AG04449 (cell line): ENCODE data around the gene DLGAP1.

Experiments used
- CTCF ChIA-PET: fragments of 350-600 bp; formaldehyde crosslinking; extraction: SDS; loops from one replicate; lab custom pipeline; 2021; ENCODE audit warnings: antibody characterized with exemption; lab: Yijun Ruan, JAX
- POLR2A ChIA-PET: fragments of 400-600, 350-600 bp; formaldehyde crosslinking; extraction: SDS; loops from one replicate; lab custom pipeline; 2020; ENCODE audit warnings: antibody characterized with exemption, inconsistent platforms; lab: Yijun Ruan, JAX
- DNase-seq: peaks from one replicate; pipeline ENCODE4 v3.0.0-alpha.2; 2010; ENCODE audit warnings: low read depth, low spot score
- H3K4me3 ChIP-seq: 2 replicates; pipeline ENCODE4 v1.5.1; 2011; ENCODE audit warnings: low read depth, mild to moderate bottlenecking, control low read depth, low read length
- TF ChIP-seq, protein P1 (sequence below): IDR thresholded peaks from one replicate; pipeline ENCODE4 v1.5.1; 2011; ENCODE audit warnings: mild to moderate bottlenecking, moderate library complexity, low read length, control low read depth, inconsistent platforms; ENCODE audit not compliant: insufficient read depth; ENCODE audit errors: missing control alignments

DLGAP1 gene

DNA sequence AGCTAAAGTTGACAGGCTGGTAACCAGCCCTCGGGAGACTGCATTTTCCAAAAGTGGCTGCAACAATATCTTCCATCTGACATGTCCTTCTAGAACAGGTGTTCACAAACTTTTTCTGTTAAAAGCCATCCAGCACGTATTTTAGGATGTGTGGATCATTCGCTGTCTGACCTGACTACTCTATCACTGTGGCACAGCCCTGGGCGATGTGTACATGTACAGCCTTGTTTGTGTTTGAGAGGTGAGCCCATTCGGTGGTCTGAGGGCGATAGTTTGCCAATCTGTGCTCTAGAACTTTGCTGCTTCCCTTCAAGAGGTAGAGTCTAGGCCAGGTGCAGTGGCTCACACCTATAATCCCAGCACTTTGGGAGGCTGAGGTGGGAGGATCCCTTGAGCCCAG lies 839.0 kb downstream of the DLGAP1 start:
- ChIA-PET POLR2A (no interaction called here), CTCF (interaction anchor here (1.0 kb wide), 1 partner anchor 50 kb away, joined by 5 read pairs; no protein-coding TSS in a partner anchor)
- no peak overlapping the region for H3K4me3 ChIP-seq
- no peak for DNase-seq
- TF ChIP-seq, protein P1, sequence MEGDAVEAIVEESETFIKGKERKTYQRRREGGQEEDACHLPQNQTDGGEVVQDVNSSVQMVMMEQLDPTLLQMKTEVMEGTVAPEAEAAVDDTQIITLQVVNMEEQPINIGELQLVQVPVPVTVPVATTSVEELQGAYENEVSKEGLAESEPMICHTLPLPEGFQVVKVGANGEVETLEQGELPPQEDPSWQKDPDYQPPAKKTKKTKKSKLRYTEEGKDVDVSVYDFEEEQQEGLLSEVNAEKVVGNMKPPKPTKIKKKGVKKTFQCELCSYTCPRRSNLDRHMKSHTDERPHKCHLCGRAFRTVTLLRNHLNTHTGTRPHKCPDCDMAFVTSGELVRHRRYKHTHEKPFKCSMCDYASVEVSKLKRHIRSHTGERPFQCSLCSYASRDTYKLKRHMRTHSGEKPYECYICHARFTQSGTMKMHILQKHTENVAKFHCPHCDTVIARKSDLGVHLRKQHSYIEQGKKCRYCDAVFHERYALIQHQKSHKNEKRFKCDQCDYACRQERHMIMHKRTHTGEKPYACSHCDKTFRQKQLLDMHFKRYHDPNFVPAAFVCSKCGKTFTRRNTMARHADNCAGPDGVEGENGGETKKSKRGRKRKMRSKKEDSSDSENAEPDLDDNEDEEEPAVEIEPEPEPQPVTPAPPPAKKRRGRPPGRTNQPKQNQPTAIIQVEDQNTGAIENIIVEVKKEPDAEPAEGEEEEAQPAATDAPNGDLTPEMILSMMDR = no peak

DNA sequence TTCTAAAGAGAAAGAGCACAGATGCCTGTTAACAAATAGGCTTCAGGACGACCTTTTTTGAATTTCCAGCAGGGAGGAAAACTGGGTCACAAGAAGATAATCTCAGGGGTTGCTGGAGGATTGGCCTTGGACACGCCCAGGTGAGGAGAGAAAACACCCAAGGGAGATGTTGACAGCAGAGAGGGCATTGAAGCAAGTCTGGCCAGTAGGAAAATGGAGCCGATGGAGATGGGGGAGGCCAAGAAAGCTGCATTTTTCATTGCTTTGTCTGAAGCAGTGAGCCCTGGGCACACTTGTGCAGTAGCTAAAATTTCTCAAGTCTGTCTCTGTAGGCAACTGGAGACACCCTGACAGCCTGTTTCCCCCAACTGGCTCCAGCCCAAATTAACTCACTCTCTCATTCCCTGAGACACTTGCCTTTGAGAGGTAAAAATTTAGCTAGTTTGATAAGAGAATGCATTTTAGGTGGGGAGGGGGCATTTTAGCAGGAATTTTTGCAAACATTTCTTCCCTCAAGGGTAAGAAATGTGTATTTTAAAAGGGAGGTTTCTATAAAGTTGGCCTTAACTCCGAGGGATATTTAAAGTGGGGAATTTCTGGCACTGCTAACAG lies 839.6 kb downstream of the DLGAP1 start:
- H3K4me3 ChIP-seq = no peak overlapping the region
- TF ChIP-seq, protein P1 = no peak
- CTCF ChIA-PET = interaction anchor here (0.6 to 1.0 kb wide), 2 partner anchors 51 to 380 kb away, joined by 3 to 5 read pairs; no protein-coding TSS in a partner anchor
- no peak for DNase-seq
- POLR2A ChIA-PET = no interaction called here

DNA sequence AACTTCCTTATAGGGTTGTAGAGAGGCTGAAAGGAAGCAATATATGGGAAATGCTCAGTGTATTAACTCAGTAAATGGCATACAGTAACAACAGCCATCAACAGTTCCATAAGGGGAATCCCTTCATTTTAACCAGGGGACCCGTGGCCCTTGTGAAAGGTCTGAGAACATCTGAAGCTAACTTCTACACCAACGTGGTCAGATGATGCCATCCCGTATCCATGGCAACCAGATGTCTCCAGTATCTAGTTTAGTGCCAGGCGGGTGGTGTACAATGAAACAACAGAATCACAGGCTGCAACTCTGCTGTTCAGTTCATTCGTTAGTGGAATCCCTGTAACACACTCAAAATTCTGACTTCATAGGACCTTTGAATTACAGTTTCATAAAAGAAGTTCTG lies 842.8 kb downstream of the DLGAP1 start:
- H3K4me3 ChIP-seq = no peak overlapping the region
- ChIA-PET POLR2A (interaction anchor here (1.6 kb wide), 1 partner anchor 12 kb away, joined by 6 read pairs; no protein-coding TSS in a partner anchor), CTCF (interaction anchor here (1.1 to 1.6 kb wide), 3 partner anchors 9 to 54 kb away, joined by 4 to 10 read pairs (median 4); no protein-coding TSS in a partner anchor)
- TF ChIP-seq, protein P1 = no peak
- DNase-seq = no peak

DNA sequence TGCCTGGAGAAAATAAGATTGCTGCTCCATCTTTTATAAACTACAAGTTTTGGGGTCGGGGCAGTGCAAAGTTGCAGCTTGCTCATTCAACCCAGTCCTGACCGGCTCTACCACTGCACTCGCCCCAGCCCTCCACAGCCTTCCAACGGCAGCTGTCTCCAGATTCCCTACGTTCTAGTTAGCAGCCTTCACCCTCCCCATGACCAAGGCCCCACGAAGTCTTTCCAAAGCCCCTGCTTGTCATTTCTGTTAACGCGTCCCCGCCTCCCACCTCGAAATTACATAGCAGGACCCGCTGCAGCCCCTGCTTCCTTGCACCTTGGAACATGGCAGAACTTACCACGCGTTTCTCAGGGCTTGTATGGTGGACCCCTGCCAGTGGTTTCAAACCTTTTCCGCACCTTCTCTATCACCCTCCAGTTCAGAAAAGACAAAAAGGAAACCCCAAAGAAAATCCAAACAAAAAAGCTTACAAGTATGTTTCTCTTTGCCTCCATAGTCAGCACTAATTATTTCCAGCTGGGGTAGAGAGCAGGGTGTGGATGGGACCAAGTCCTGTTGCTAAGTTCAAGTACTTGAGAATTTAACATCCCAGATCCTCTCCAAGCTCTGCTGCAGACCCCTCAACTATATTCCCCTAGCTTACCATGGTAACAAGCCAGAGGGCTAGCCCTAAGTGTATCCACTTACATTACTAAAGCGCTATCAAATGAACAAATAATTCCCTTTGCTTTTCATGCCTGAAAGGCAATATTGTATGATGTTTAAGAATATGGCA lies 843.6 kb downstream of the DLGAP1 start:
- DNase-seq = no peak
- TF ChIP-seq, protein P1 = no peak
- CTCF ChIA-PET = interaction anchor here (1.2 to 1.6 kb wide), 2 partner anchors 17 to 55 kb away, joined by 4 to 10 read pairs; no protein-coding TSS in a partner anchor
- POLR2A ChIA-PET = interaction anchor here (1.6 kb wide), 1 partner anchor 12 kb away, joined by 6 read pairs; no protein-coding TSS in a partner anchor
- H3K4me3 ChIP-seq = no peak overlapping the region

DNA sequence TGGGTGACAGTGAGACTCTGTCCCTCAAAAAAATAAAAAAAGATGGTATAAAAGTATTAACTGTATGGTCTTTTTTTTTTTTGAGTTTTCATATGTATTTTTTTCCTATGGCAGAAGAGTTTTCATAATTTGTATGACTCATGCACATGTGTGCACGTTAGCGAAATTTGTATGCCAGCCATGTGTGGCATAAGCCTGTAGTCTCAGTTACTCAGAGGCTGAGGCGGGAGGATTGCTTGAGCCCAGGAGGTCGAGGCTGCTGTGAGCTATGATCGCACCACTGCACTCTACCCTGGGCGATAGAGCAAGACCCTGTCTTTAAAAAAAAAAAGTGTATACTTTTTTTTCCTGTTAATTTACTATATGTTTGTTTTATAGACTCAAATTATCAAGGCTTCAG lies 844.3 kb downstream of the DLGAP1 start:
- TF ChIP-seq, protein P1 = no peak
- POLR2A ChIA-PET = no interaction called here
- CTCF ChIA-PET = interaction anchor here (5.1 kb wide), 1 partner anchor 16 kb away, joined by 18 read pairs; no protein-coding TSS in a partner anchor
- no peak overlapping the region for H3K4me3 ChIP-seq
- no peak for DNase-seq
